Activated naive CD4-positive, alpha-beta T cell treated with Interleukin-2 at 50 U/mL for 16 hours (primary cell): ENCODE measurements around the gene COBL.

Experiments
- DNase-seq: peaks from one replicate; pipeline ENCODE4 v3.0.0-alpha.2; 2020

The COBL gene, protein sequence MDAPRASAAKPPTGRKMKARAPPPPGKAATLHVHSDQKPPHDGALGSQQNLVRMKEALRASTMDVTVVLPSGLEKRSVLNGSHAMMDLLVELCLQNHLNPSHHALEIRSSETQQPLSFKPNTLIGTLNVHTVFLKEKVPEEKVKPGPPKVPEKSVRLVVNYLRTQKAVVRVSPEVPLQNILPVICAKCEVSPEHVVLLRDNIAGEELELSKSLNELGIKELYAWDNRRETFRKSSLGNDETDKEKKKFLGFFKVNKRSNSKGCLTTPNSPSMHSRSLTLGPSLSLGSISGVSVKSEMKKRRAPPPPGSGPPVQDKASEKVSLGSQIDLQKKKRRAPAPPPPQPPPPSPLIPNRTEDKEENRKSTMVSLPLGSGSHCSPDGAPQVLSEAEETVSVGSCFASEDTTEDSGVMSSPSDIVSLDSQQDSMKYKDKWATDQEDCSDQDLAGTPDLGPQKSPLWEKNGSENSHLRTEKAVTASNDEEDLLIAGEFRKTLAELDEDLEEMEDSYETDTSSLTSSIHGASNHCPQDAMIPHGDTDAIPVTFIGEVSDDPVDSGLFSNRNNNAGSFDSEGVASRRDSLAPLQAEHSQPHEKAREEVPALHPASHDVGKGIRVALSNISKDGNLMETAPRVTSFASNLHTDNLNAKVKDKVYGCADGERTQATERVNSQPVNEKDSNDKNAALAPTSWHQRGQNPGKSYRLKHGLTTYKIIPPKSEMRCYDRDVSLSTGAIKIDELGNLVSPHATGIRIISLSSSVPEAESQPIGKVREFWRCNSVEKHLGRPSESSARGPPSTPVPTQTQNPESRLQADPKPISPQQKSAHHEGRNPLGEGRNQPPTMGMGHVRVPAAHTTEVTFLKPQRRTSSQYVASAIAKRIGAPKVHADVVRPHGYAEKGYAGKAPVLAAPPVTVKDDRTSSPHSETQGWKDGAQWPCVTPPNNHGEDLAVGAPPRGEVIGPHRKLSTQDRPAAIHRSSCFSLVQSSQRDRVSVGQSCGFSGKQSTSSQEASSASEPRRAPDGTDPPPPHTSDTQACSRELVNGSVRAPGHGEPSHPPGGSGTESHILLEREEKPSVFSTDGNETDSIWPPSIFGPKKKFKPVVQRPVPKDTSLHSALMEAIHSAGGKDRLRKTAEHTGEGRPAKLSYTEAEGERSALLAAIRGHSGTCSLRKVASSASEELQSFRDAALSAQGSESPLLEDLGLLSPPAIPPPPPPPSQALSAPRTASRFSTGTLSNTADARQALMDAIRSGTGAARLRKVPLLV

DNA sequence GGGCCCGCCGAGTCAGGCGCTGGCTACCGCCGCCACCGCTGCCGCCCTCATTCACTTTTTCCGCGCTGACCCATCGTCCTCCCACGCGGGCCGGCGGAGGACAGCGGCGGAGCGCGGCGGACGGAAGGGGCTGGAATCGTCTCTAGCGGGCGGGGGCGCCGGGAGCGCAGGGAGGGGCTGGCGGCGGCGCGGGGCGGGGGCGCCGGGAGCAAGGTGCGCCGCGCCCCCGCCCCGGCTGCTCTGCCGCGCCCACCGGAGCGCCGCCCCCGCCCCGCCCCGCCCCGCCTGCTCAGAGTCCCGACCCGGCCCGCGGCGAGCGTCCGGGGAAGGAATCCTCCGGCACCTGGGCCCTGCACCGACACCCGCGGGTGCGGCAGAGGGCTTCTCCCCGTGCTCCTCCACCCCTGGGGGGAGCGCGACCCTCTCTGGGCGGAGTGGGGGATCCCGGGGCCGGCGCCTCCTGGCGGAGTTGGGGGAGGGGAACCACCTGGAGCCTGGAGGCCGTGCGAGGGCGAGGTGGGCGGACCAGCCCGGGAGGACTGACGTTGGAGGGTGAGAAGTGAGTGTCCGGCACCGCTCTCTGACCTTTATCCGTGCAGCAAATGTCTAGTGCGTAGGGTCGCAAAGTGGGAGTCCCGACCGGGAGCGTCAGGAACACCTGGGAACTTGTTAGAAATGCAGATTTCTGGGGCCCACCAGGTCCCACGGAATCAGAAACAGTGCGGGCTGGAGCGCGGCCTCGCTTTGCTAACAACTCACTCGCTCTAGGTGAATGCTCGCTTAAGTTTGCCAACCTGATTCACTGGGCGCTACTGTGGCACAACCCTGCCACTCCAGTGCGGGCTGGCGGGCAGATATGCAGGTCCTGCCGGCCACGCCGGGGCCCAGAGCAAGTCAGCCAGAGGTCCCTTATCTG, at the start of gene COBL:
Gene COBL, minus strand, starts transcription at position 144 of the 916 bp plus-strand sequence. CDS start 176 bp downstream, outside the sequence.
- DNase-seq: no peak

- no peak for DNase-seq
Measured at GRCh38 chr7:51366172-51366728, 49.6 kb upstream of the COBL start.

GRCh38 chr7:51357821-51358220, 41.2 kb upstream of the COBL start:
- no peak for DNase-seq

DNA sequence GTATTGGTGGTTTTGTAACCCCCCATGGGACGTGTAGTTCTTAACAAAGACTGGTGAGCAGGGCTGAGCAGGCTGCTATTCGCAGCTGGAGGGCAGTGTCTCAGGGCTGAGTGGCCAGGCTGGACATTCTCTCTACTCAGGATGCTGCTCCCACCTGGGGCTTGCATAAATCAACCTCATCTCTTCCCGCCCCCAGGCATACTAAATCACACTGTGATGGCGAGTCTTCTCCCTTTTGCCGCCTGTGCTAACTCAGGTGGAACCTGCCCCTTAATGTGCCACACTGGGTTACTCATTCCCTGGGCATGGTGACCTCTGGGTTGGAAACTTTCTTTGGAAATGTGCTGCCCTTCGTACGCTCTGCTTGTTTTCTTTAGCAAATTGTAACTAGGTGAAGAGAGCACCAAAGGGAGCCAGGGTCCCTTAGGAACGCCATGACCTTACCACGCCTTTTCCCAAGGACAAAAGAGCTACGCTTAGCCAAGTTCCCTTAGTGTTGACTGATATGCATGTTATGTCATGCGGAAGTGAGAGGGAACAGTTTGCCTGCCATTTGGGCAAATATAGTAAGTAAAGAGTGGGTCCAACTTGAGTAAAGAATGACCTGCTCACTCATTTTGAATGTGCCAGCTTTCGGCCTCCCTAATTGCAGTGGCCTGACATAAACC, 40.4 kb upstream of the COBL start:
- DNase-seq: no peak

GRCh38 chr7:51354897-51355296, 38.3 kb upstream of the COBL start:
- no peak for DNase-seq

- no peak for DNase-seq
Measured at GRCh38 chr7:51354434-51354833, 37.8 kb upstream of the COBL start.

GRCh38 chr7:51352174-51353100, 35.8 kb upstream of the COBL start:
- DNase-seq: no peak

- DNase-seq: no peak
Measured at GRCh38 chr7:51351661-51352060, 35.1 kb upstream of the COBL start.

DNA sequence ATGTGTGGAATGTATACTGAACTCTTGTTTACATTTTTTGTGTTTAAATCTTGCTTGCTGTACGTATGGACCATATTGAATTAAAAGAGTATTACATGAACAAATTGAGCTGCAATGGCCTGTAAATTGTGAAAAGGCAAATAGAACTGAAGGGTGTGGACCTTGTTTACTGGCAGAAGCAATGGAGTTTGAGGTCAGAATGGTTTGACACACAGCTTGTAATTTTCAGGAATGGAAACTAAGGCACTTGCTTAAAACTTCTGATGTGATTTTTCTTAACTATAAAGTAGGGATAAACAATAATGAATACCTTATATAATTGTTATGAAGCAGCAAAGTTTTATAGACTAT, 33.9 kb upstream of the COBL start:
- DNase-seq: no peak

GRCh38 chr7:51349820-51350545, 33.4 kb upstream of the COBL start:
- DNase-seq: no peak

DNA sequence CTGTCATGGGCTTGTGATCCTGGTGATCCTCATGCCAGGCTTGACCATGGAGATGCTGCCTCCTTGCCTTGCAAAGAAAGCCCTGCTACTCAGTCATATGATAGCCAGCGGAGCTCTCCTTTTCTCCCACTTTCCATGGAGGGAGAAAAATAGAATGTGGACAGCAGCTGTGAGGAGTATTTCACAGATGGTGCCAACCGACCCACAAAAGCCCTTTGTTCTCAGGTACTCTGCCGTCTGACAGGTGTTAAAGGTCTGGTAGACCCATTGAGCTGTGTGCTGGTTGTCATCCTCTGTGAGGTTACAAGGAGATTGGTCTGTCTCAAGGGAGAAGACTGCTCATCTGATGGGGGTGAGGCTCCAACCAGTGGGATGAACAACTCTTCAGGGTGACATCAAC, 29.5 kb upstream of the COBL start:
- no peak for DNase-seq

DNA sequence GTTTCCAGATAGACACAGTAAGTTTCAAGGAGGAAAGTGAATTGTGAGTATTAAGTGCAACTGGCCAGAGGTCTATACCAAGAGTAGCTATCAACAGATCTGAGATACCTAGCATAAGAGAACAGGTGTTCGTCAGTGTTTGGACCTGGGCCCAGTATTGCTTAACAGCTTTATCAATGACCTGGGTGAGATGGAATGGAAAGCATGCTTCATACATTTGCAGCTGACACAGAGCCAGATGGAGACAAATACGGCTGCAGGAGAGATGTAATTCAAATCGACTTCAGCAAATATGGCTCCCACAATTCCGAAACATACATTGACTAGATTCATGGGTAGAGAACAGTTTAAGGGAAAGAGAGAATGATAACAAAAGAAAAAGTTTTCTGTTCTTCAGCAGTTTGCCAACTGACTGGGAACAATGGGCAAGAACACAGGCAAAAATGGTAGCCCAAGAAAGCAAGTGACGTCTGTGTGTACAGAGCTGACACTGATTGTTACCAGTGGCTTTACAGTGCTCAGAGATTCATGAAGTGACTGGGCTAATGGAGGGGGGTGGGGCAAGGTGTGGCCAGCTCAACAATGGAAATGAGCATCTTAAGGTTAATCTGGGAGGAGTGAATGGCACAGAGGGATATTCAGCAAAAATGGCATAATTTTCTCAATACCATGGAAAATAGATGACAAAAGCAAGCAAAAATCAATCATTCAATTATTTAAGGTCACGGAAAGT, 28.0 kb upstream of the COBL start:
- DNase-seq: no peak

DNA sequence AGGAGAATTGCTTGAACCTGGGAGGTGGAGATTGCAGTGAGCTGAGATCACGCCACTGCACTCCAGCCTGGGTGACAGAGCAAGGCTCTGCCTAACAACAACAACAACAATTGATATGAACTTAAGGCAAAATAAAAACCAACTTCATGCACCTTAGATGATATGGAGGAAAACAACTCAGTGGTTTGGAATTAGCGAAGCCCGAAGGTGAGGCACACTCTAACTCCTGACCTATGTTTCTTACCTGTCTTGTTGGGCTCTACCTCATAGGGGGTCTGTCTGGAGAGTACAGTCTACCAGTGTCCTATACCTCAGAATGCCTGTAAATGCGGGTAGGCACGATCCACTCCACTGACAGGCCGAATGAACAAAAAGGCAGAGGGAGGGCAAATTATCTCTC, 24.3 kb upstream of the COBL start:
- no peak for DNase-seq

- DNase-seq: no peak
Measured at GRCh38 chr7:51340029-51340838, 23.6 kb upstream of the COBL start.

- no peak for DNase-seq
Measured at GRCh38 chr7:51335057-51335456, 18.4 kb upstream of the COBL start.

GRCh38 chr7:51329696-51330263, 13.2 kb upstream of the COBL start:
- DNase-seq: no peak

- no peak for DNase-seq
Measured at GRCh38 chr7:51328351-51328801, 11.8 kb upstream of the COBL start.
